IPS-18c (cell line): ENCODE measurements around the gene LYPD6.

ENCODE experiments used
- H3K4me3 ChIP-seq: 2 replicates; pipeline ENCODE4 v1.7.0; 2013; ENCODE audit warnings: low read depth, mild to moderate bottlenecking, low read length, moderate library complexity; ENCODE audit not compliant: insufficient read depth
- H3K9me3 ChIP-seq: one replicate; pipeline ENCODE4 v1.6.1; 2013; ENCODE audit warnings: mild to moderate bottlenecking, low read length, moderate library complexity; ENCODE audit not compliant: control insufficient read depth, insufficient read depth

Gene LYPD6

DNA sequence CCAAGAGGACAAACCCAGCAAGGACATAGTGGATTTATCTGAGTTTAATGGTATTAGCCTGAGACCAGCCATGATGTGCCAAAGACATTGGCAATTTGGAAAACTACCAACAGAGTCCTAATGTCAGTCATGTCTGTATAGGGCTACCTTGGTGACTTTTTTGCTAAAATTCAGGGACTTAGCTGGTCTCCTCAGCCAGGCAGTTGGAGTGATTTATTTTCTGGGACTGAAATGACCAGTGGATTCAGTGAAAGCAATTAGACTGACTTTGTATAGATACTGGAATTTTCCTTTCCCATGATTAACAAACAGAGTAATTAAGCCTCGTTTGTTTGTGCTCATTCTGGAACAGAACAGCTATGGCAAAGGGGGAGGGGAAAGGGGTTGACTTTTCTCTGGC is 55.0 kb downstream of the LYPD6 start:
- H3K9me3 ChIP-seq = no peaks in the 10 kb centered on the region
- no peak overlapping the region for H3K4me3 ChIP-seq

DNA sequence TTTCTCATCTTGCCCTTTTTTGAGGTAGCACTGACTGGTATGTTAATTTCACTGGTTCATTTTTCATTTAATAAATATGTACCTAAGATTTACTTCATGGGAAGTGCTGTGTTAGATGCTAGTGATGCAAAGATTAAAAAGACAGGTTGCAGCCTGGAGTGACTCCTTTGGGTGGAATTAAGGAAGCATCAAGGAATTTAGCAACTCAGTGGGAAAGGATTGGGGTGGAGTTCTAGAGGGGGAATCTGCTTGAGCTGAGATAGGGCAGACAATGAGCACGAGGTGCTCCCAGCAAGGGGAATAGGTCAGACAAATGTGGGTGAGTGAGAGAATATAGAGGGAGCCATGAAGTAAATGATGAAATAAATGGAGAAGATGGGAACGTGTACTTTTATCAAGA is 57.0 kb downstream of the LYPD6 start:
- Histone ChIP-seq H3K9me3 (no peaks in the 10 kb centered on the region), H3K4me3 (no peak overlapping the region)

DNA sequence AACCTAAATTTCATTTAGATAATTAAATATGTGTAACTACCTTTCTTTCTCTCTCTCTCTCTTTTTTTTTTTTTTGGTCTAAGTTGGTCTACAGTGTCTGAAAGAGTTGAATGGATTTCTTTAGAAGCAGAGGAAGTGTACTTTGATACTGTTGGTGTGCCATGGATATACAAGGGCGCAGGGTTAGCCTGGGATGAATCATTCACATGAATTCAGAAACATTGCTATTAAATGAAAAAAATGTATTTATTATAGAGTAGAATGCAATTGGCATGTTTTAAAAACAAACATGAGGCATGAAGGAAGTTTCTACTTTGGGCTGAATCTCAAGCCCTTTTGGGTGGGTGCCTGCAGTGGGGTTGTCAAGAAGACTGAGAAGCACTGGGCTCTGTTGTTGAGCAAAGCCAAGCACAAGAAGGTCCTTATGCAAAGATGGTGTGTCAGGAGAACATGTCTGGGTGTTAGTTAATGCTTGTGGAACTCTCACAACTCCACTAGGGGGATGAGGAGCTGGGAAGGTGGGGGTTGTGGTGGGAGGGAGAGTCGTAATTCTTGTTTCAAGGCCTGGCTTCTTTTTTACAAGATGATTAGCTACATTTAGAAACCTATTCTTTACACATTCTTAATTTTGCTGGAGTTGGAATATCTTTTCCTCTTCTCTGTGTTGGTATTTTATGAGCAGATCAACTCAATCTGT is 57.9 kb downstream of the LYPD6 start:
- Histone ChIP-seq H3K9me3 (no peaks in the 10 kb centered on the region), H3K4me3 (no peak overlapping the region)

DNA sequence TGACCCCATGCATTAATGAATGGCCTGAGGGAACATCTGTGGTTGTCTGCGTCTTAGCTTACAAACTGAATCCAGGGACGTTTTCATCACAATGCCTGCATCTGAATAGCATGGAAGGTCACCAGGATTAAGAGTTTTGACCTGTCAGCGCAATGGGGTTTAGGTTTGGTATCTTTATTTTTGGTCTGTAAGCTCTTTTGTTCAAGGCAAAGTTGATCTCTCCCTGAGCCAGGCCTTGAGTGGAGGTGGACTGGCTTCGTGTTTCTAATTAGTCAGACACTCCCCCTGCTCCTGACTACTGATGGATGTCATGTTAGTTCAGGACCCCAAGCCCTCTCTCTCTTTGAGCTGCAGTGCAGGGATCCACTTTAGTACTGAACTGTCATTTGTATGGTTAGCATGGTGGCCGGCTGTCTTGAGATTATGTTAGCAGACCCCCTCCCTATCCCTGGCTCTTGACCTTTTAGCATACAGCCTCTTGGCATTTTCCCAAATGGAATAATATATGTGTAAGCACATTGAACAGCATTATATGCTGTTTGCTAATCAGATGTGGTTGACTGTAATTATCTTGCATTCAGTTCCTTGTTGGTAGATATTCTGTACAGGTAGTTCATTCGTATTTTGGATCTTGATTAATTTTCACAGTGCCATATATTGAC is 59.2 kb downstream of the LYPD6 start:
- H3K4me3 ChIP-seq = no peak overlapping the region
- H3K9me3 ChIP-seq = no peaks in the 10 kb centered on the region

DNA sequence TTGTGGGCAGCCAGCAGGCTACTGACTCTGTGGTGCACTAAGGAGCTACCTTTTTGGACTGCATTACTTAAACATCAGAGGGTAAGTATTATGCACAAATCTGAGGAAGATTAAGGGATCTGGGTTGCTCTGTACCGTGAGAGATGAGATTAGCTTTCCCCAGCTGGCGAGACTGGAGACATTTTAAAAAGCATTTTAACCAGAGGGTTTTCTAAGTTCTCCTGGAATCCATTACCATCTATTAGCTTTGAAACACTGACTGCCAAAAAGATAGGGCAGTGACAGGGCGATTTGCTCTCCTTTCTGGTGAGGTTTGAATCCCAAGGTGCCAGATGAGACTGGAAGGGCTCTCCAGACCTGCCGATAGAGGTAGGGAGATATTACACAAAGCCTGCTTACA is 63.2 kb downstream of the LYPD6 start:
- Histone ChIP-seq H3K4me3 (no peak overlapping the region), H3K9me3 (no peaks in the 10 kb centered on the region)

DNA sequence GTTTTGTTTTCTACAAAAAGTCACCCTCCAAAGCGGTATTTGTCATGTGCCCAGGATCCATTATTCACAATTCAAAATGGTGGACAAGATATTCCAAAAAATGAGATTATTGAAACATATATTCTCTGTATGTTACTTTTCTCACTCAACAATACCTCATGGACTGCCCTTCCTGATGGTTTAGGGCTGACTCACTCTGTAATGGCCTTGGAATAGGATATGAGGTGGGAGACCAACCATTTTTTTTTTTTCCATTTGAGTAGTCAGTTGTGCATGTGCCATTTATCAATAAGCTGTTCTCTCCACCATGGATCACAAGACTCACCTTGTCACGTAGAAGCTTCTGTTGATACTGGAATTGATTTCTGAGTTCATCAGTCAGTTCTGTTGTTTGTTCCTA is 64.5 kb downstream of the LYPD6 start:
- Histone ChIP-seq H3K9me3 (no peaks in the 10 kb centered on the region), H3K4me3 (no peak overlapping the region)

DNA sequence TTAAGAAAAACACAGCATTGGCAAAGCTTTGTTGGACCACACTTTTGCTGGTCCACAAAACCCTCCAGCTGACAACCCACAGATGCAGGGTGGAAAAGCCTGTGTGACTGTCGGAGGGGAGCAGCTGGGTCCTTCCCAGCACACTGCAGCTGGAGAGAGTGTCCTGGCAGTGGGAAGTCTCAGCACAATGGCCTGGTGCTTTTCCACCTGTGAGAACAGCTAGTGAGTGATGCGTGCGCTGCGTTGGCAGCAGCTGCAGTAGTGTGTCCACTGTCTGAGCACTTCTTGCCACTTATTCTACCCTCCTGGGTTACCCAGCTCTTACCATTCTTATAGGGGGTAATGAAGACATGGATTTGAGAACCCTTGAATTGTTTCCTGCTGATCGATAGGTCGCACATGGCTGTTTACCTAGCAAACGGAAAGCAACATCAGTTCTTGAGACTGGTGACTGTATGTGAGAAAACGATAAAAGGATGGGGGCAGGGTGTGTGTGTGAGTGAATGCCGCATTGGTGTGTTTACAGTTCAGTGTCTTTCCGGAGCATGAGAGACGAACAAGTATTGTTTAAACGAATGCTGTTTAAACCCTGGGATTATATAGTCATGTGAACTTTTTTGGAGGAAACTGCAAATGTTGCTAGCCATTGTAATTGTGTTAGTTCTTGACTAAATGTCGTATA is 69.7 kb downstream of the LYPD6 start:
- no peaks in the 10 kb centered on the region for H3K9me3 ChIP-seq

DNA sequence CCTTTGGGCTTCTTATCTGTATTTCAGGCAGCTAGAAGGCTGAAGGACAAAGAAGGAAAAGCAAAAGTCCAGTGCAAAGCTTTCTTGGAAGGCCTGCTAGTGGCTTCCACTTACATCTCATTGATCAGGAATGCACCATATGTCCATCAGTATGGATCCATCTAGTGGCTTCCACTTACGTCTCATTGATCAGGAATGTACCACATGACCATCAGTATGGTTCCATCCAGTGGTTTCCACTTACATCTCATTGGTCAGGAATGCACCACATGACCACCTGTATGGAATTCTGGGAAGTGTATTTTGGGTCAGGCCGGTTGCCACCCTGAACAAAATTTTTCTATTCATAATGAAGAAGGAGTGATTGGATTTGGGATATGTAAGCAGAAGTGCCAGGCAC is 70.6 kb downstream of the LYPD6 start:
- H3K4me3 ChIP-seq = no peak overlapping the region

More for the DNA sequence above, 69.7 kb downstream of the LYPD6 start:
- no peak overlapping the region for H3K4me3 ChIP-seq

DNA sequence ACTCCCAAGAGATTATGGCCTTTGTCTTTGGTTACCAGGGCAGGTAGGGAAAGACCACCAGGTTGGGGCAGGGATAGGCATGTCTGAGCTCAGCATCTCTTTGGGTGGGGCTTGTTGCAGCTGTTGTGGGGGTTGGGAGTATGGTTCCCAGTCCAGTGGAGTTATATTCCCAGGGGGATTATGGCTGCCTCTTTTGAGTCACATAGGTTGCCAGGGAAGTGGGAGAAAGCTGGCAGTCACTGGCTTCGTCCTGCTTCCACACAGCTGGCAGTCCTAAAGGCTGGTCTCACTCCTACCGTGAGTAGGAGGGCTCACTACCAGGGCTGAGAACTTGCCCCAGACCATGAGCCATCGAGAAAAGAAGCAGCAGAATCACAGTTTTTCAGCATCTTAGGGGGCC is 79.1 kb downstream of the LYPD6 start:
- H3K4me3 ChIP-seq = no peak overlapping the region
- H3K9me3 ChIP-seq = no peaks in the 10 kb centered on the region

More for the DNA sequence above, 70.6 kb downstream of the LYPD6 start:
- H3K9me3 ChIP-seq = no peaks in the 10 kb centered on the region

DNA sequence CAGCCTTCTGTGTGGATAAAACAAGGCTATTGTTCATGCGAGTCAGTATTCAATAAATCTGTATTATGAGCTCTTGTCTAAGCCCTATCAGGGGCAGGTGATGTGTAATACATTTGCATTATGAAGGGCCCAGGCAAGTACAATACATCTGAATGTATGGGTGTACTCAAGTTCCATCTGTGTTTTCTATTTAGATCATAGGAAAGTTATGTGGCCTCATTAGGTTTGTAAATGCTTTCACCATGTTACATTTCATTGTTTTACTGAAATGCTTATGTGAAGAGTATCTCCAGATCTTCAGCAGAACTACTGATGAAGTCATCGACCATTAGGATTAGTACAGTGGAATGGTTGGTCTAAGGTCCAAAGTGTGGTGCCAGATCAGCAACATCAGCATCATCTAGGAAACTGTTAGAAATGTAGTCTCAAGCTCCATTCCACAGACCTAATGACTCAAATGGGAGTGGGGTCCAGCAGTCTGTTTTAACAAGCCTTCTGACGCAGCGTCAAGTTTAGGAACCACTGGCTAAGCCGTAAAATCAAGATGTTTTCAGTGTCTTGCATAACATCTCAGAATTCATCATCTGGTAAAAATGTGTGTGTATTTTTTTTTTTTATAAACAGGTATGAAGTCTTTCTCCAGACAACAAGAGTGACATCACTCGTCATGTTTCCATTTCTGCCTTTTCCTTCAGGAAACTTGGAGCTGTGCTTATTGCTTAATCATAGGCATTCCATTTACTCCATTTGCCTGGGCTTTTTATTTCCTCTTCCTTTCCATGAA is 80.5 kb downstream of the LYPD6 start:
- no peak overlapping the region for H3K4me3 ChIP-seq
- H3K9me3 ChIP-seq = no peaks in the 10 kb centered on the region

DNA sequence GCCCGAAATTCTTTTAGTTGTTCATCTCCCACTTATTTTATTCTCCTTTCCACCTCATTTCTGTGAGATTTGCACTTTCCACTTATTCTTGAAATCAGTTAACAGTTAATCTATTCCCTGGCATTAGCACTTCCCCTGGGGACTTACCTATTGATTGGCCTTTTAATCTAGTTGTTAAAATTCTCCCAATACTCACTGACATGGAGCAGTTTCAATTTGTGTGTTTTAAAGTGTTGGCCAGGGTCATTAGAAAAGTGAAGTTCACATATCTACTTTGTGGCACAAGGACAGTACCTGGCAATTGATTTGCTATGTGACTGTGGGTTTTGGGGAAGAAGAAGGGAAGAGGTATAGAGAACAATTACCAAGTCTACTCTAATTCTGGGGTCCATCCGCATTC is 83.1 kb downstream of the LYPD6 start:
- no peak overlapping the region for H3K4me3 ChIP-seq
- no peaks in the 10 kb centered on the region for H3K9me3 ChIP-seq

DNA sequence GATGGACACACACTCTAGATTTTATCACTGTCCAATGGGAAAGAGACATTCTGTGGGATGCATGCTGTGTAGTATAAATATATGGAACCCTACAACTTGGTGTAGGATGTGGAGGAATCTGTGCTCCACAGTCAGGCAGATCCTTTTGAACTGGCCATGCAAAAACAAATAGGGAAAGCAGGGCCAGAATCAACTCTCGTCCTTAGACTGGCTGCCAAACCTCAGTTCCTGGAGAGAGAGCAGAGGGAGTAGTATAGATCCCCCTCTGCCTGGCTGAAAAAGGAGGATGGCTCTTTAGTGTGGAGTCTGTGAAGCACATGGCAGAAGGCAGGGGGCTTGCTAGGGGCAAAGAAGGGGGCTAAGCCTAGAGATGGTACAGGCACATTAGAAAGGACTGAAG is 84.7 kb downstream of the LYPD6 start:
- Histone ChIP-seq H3K9me3 (no peaks in the 10 kb centered on the region), H3K4me3 (no peak overlapping the region)

DNA sequence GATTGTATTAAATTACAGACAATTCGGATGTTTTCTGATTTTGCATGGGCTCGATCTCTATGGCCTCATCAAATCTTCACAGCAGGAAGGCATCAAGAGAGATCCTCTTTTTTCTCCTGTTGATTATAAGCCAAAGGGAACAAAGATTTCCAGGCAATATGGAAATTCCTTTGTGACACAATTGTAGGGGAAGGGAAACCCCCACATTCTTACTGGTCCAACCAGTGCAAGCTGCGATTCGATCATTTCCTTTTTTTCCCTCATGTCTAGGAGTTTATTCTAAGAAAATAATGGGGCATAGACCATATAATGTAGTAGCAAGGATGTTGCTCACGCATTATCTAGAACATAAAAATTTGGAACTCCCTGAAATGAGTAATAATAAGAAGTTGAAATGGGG is 87.7 kb downstream of the LYPD6 start:
- H3K9me3 ChIP-seq = no peaks in the 10 kb centered on the region
- no peak overlapping the region for H3K4me3 ChIP-seq

DNA sequence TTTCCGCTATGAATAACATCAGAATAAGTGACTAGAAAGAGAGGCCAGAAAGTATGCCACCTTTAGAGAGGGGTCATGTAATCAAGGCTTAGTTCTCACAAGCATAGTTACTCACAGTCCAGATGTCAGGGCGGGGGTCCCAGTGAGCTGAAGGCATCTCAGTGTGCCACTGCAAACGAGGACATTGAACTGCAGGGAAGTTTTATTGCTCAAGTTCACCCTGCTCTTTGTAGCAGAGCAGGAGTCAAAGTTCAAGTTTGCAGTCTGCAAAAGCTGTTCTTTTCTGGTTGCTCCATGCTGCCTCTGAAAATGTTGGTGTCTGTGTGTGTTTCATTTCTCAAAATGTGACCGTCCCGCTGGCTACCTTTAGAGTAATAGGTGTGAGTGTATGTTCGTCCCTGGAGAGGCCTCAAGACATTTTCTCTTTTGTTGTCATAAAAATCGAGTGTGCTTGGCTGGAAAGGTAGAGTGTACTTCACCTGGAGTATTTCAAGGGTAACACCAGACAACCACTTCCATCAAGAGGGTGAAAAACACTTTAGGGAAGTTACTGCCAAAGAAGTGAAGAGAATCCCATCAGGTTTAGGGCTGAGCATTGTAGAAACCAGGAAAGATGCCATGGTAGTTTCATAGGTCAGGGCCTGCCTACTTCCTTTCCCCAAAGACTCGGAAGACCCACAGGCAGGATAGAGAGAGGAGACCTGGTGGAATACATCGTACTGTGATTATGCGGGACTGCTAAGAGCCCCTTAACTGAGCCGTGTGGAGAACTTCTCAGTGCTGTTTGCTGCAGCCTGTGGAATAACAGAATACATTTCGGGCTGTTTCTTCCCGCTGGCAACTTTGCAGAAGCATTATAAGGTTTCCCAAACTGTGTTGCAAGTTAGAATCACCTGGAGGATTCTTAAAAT is 89.9 kb downstream of the LYPD6 start:
- H3K4me3 ChIP-seq = no peak overlapping the region
- no peaks in the 10 kb centered on the region for H3K9me3 ChIP-seq

DNA sequence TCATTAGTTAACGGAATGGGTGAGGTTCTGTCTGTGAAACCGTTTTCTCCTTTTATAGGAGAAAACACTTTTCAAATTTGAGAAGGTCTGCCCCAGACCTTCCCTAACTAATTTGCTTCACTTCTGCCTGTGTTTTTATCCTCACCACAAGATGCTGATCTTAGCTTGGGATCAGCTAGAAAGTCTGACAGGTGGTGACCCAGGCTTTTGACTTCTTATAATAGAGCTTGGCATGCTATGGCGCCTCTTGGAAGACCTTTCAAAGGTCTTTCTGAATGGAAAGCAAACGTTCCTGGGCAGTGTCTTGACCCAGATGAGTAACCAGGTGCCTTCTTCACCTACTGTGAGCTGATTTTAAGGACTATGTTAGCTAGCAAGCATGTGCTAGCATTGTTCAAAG is 91.4 kb downstream of the LYPD6 start:
- H3K9me3 ChIP-seq = no peaks in the 10 kb centered on the region
- H3K4me3 ChIP-seq = no peak overlapping the region

DNA sequence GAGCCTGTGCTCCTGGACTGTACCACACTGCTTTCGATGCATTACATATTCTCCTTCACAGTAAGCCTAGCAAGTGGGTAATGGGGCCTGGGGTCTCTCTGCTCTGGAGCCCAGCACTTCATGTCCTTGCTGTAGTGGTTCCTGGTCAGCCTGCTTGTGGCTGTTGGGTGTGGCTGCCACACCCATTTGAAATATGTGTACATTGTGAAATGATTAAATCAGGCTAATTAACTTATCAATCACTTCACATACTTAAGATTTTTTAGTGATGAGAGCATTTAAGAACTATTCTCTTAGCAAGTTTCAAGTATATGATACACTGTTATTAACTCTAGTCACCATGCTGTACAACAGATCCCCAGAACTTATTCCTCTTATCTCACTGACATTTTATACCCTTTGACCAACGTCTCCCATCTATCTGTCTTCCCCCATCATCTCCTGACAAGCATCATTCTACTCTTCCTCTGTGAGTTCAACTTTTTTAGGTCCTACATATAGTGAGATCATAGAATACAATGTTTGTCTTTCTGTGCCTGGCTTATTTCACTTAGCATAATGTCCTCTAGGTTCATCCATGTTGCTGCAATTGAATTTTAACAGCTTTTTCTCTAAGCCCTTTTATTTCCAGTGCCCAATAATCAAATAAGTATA is 92.1 kb downstream of the LYPD6 start:
- H3K4me3 ChIP-seq = no peak overlapping the region
- H3K9me3 ChIP-seq = no peaks in the 10 kb centered on the region
